ENCODE results near the gene RPH3AL.

Gene RPH3AL

GRCh38 chr17:187130-187529 lies 165.5 kb downstream of the RPH3AL start:
- no peak for TF ChIP-seq CTCF (IDR thresholded peaks at IDR 0.05; ENCODE audit: insufficient read depth, low read depth, low read length, missing control alignments)
- no peak for DNase-seq (ENCODE audit: low read depth)
- no peak overlapping the region for H3K4me3 ChIP-seq (ENCODE audit: low read length)

DNA sequence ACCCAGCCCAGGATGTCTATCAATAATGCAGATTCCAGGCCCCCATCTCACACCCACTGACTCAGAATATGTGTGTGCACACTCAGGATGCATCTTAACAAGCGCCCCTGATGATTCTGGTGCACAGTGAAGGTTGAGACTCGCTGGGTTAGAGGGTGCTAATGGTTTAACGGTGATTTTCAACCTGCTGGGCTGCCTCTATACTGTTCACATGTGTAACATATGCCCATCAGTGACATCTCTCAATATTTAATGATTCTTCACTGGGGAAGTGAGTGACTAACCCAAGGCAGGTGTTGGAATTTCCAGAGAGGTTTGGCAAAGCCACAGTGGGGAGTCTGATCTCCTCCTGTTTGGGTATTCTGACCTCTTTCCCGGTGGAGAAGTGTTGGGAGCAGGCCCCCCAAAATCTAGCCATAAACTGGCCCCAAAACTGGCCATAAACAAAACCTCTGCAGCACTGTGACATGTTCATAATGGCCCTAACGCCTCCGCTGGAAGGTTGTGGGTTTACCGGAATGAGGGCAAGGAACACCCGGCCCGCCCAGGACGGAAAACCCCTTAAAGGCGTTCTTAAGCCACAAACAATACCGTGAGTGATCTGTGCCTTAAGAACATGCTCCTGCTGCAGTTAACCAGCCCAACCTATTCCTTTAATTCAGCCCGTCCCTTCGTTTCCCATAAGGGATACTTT lies 167.0 kb downstream of the RPH3AL start:
- H3K4me3 ChIP-seq (ENCODE audit: low read length): no peak overlapping the region
- TF ChIP-seq CTCF (IDR thresholded peaks at IDR 0.05; ENCODE audit: insufficient read depth, low read depth, low read length, missing control alignments): no peak
- DNase-seq (ENCODE audit: low read depth): peak; percentile 4

DNA sequence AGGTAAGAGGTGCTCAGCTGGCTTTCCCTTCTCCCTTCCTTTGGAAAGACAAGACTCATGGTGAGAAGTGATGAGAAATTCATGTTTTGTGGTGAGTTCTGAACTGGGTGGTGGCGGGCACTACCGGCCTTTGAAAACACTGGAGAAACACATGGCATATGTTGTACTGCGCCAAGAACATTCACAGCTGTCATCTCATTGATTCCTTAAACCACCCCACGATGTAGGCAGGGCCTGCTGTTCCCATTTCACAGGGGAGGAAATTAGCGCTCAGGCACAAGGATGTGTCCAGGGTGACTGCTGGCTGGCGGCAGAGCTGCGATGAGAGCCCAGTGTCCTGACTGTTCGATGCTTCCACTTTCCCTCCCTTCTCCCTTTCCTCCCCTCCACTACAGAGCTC lies 169.6 kb downstream of the RPH3AL start:
- TF ChIP-seq CTCF (IDR thresholded peaks at IDR 0.05; ENCODE audit: insufficient read depth, low read depth, low read length, missing control alignments): no peak
- no peak for DNase-seq (ENCODE audit: low read depth)
- no peak overlapping the region for H3K4me3 ChIP-seq (ENCODE audit: low read length)

GRCh38 chr17:182050-182751 lies 170.4 kb downstream of the RPH3AL start:
- TF ChIP-seq CTCF (IDR thresholded peaks at IDR 0.05; ENCODE audit: insufficient read depth, low read depth, low read length, missing control alignments): no peak
- peak; percentile 4 for DNase-seq (ENCODE audit: low read depth)
- no peak overlapping the region for H3K4me3 ChIP-seq (ENCODE audit: low read length)

DNA sequence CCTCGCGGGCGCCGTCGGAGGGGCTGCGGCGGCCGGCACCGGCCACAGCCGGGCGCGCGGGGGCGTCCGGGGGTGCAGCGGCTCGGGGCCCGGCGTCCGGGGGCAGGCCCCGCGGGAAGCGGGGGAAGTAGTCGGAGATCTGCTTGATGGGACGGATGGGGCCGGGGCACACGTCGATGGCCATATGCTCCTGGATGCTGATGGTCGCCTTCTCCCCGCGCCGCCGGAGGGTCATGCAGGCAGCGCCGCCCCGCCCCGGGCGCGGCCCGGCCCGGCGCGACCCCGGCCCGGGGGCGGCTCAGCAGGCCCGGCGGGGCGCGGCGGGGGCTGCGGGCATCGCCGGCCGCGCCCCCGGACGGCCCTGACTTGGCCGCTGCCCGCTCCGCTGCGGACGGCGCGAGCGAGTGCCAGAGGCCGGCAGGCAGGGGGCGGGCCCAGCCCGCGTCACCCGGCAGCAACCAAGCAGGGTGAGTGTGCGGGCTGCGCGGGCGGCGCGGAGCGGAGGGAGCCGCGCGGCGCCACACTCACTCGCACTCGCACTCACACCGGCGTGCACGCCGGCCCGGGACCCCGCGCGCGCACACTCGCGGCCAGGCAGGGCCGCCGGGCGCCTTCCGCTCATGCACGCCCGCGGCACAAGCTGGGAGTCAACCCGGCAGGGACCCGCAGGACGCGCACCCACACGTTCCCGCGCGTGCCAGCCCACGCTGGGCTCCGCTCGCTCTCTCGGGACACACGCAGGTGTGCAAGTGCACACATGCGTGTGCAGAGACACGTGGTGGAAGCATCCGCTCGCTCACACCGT lies 171.2 kb downstream of the RPH3AL start, which contains the start of gene DOC2B:
TSS of gene DOC2B (minus strand) at position 406 of the 805 bp plus-strand sequence. CDS start at position 235, 171 bp downstream.
- no peak within 1 kb of the TSS for H3K4me3 ChIP-seq (ENCODE audit: low read length)
- no peak for TF ChIP-seq CTCF (IDR thresholded peaks at IDR 0.05; ENCODE audit: insufficient read depth, low read depth, low read length, missing control alignments)
- DNase-seq (ENCODE audit: low read depth): peak; percentile 24

DNA sequence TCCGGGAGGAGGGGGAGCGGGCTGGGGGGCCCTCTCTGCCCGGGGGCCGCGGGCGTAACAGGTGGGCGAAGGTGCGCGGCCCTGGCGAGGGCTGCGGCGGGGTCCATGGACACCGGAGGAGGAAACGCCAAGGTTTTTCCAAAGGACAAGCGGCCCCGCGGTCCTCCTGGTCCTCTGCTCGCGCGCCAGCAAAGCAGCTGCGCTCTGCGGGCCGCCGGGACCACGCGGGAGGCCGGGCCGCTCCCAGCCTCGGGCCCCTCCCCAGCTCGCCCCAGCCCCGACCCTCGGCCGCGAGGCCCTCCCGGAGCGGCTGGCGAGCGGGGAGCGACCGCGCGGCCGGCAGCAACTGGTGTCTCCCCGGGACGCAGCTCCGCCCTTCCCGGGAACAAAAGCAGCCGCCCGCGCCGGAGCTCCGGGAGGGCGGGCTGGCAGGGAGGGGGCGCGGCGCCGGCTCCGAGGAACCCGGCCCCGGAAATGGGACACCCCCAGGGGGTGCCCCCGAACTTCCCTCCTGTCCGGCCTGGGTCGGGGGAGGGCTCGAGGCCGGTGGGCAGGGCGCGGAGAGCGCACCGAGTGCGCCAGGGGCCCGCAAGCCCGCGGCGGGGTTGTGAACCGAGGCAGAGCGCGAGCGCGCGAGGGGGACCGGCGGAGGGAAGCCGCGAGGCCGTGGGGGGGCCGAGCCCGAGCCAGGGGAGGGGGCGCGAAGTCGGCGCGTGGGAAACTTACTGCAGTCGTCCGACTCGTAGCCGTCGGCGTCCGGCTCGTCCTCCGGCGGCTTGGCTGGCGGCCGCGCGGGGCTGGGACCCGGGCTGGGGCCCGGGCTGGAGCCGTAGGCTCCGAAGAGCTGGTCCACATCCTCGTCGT lies 172.0 kb downstream of the RPH3AL start:
- no peak for TF ChIP-seq CTCF (IDR thresholded peaks at IDR 0.05; ENCODE audit: insufficient read depth, low read depth, low read length, missing control alignments)
- H3K4me3 ChIP-seq (ENCODE audit: low read length): no peak overlapping the region
- no peak for DNase-seq (ENCODE audit: low read depth)

Data from epithelial cell of esophagus (primary cell).